GM18867 (cell line): ENCODE results near the gene AMPD3.

ENCODE experiments used
- ATAC-seq: cut with Tn5 transposase; IDR thresholded peaks from one replicate; pipeline ENCODE4 v1.9.1; 2021; ENCODE audit warnings: mild to moderate bottlenecking, moderate library complexity; ENCODE audit not compliant: unreplicated experiment

The AMPD3 gene

DNA sequence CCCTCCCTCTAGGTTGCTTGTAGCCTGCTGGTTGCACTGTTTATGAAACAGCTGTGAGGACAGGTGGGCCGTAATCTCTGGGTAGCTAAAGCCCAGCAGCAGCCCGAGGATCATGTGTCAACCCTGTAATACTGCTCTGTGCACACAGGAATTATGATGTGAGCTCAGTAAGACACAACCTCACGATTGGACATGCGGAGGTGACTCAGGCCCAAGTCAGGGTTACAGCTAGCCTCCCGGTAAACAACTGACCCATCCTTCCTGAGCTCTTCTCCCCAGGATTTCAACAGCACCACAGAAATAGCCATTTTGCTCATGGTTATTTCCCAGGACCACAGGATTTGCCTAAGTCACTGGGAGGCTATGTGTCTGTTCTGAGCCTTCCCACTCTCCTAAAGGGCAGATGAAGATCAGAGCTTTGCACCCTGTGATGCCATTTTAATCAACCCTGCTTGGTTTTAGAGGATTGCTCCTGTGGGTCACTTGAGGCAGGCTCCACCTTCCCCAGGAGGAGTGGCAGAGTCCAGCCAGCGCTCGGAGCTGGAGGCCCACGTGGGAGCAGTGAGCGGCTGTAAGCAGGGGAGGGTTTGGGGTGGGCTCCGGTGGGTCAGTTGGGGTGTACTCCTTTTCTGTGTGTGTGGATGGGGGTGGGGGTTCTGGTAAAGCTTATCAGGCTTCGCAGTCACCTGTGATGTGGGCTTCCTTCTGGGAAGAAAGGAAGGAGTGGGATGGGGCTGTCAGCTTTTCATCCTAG is at the start of gene AMPD3:
AMPD3 (plus strand) TSS at position 387 of the 754 bp plus-strand sequence. CDS start 6,256 bp downstream, outside the sequence.
- no peak for ATAC-seq

GRCh38 chr11:10405865-10406592 is 49.0 kb upstream of the AMPD3 start:
- ATAC-seq = no peak

GRCh38 chr11:10407055-10407454 is 48.0 kb upstream of the AMPD3 start:
- ATAC-seq = no peak

GRCh38 chr11:10407749-10408685 is 47.0 kb upstream of the AMPD3 start:
- ATAC-seq = no peak

DNA sequence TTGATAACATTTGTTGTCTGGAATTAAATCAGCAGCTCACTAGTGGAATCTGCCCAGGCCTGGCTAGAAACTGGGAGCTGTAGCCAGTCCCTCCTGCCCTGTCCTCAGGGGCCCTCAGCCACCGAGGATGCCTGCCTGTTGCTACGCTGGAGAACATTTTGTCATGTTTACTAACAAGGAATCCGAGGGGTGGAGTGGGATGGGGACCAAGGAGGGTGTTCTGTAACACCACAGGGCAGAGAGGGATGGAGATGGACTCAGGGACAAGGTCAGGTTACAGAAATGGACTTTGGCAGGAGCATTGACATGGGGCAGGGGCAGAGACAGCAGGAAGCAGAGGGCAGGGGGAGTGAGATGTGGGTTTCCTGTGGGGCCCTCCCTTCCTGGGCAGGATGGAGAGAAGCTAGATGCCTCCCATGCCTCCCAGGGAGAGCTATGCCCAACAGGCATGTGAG is 45.8 kb upstream of the AMPD3 start:
- ATAC-seq = no peak

- ATAC-seq = no peak
These were observed 44.8 kb upstream of the AMPD3 start for GRCh38 chr11:10410106-10410843.

DNA sequence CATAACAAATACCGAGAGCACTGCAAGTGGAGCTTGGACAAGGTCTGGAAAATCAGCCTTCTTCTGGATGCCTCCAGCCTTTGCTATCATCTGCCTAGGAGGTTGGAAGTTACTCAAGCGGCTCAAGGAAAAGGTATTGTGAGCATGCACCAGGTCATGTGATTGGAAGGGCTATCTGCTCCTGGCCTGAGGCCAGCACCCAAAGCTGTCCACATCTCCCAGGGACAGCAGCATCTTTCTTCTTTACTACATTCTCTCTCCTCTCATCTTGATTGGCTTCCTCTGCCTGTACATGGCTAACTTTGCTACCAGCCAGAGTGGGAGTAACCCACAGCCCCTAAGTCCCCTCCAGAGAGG is 44.2 kb upstream of the AMPD3 start:
- no peak for ATAC-seq

DNA sequence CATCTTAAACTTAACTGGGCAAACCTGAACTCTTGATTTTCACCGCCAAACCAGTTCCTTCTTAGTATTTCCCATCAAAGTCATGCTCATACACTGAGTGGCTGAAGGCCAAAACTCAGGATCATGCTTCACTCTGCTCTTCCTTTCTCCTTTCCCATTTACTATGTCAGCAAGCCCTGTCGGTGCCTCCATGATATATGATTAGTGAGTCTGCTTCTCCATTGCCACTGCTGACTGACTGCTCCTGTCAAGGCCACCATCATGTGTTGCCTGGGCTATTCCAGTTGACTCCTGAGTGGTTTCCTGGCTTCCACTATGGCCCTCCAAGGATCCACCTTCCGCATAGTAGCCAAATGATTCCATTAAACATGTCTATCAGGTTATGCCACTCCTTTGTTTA is 42.8 kb upstream of the AMPD3 start:
- no peak for ATAC-seq

- peak; percentile 88 for ATAC-seq
These were observed 41.8 kb upstream of the AMPD3 start for GRCh38 chr11:10413268-10413667.

GRCh38 chr11:10414181-10414580 is 40.9 kb upstream of the AMPD3 start:
- no peak for ATAC-seq

DNA sequence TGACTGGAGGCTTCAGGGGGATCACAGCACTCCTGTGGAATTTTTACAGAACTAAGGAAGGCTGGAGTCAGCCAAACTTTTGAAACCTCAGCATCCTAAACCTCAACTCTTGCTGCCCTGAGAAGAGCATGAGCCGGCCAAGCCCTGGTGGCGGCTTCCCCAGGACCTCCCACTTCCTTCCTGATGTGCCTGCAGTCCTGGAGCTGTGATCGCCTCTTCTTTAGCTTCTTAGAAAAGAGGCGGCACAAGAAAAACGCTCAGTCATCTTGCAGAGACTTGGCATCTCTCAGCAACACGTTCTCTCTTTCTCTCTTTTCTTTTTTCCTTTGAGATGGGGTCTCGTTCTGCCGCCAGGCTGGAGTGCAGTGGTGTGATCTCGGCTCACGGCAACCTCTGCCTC is 40.4 kb upstream of the AMPD3 start:
- ATAC-seq = no peak

- no peak for ATAC-seq
These were observed 39.2 kb upstream of the AMPD3 start for GRCh38 chr11:10415817-10416392.

- no peak for ATAC-seq
These were observed 36.7 kb upstream of the AMPD3 start for GRCh38 chr11:10418259-10418949.

- no peak for ATAC-seq
These were observed 36.1 kb upstream of the AMPD3 start for GRCh38 chr11:10418950-10419310.

DNA sequence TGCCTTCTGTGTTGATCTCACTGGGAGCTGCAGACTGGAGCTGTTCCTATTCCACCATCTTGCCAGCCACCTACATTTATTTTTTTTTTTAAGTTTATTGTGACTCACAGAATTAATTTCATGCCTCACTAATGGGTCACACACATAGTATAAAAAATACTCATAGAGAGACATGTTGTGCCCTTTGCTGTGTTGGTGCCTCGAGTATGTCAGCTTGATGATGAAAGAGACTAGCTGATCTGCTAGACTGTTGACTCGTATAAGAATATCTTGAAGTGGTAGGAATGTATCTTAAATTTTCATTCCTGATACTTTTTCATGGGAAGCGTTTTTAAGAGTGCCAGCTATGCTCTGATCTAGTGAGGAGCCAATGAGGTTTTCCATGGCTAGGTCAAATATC is 28.6 kb upstream of the AMPD3 start:
- no peak for ATAC-seq

- no peak for ATAC-seq
These were observed 26.6 kb upstream of the AMPD3 start for GRCh38 chr11:10428453-10428852.

GRCh38 chr11:10429526-10429925 is 25.5 kb upstream of the AMPD3 start:
- ATAC-seq = no peak

GRCh38 chr11:10432493-10432892 is 22.6 kb upstream of the AMPD3 start:
- ATAC-seq = no peak

DNA sequence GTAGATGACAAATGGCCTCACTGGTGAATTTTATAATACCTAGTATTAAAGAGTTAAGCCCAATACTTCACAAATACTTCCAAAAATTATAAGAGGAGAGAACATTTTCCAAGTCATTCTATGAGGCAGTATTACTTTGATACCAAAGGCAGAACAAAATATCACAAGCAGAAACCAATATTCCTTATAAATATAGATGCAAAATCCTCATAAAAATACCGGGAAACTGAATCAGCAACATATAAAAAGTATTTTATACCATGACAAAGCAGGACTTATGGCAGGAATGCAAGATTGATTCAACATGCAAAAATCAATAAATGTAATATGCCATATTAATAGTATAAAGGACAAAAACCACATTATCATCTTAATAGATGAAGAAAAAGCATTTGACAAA is 22.1 kb upstream of the AMPD3 start:
- ATAC-seq = no peak

DNA sequence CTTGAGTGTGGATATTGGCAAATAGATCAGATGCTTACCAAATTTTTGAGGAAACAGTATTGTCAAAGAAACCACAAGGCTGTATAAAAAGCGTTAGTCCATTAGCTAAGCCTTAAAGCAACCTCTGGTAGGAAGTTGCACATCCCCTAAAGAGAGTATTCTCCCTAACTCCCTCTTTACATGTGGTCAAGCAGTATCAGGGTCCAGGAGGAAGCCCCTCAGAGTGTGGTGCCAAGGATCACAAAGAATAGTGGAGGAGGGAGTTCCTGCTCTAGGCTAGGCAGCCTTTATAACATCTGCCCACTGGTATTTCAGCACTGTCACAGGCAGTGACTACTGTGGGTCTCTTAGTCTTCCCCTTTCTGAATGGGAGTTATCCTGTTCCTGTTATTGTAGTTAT is 18.8 kb upstream of the AMPD3 start:
- no peak for ATAC-seq
